NCI-H526 treated with DMSO at 0.1 percent for 48 hours (cell line): Measurements from ENCODE around the gene CLK3.
"Not testable (repeated sequence)": the region's sequence is repeated elsewhere in the genome, so short reads cannot be mapped to it uniquely, and the experiment has no call there.

ENCODE experiments used
- DNase-seq: peaks from one replicate; lab custom pipeline; 2025; lab: John Stamatoyannopoulos, UW

The CLK3 gene

DNA sequence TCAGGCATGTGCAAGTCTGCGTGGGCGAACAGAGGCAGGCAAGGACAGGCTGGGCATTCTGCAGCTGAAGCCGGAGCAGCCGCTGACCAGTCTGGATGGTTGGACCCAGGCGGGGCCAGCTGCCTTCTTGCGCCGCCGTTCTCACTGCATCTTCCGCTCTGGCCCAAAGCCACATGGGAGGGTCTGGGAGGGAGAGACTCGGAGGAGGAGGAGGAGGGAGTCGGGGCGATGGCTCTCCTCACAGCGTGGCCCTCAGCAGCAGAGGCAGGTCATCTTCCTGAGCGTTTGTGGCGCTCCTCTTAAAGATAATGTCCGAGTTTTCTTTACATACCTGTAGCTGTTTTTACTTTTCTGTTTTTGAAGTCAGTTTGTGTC is 5.9 kb downstream of the CLK3 start:
- DNase-seq, result no peak

DNA sequence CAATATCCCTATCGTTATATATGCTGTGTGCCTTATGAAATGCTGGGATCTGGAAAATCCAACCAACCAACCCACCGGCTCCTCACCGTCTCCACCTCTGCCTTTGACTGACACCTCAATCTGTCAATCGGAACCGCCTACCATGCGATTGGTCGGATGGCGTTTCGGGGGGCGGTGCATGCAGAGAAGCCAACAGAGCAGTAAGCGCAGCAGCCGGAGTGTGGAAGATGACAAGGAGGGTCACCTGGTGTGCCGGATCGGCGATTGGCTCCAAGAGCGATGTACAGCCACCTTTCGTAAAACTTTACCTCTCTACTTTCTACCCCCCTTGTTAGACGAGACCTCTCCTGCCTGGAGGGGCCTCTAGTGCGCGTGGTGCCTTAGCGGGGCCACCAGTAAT is 6.3 kb downstream of the CLK3 start:
- DNase-seq, result no peak

DNA sequence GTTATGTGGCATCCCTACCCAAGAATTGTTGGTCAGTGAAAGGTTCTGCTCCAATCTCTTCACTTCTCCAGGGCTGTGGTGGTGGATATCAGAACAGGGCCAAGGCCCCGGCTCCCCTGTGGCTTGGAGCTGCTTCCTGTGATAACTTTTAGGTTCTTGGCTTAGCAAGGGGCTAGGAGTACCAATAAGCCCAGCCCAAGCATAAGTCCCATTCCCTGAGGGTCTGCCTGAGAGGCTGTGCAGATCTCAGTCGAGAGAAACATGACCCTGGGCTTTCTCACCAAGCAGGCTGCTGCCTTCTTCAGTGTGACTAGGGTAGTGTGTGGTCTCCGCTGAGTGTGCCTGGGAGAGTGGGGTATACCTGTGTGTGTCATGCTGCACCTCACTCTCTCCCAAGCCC is 7.1 kb downstream of the CLK3 start:
- DNase-seq, result no peak

DNA sequence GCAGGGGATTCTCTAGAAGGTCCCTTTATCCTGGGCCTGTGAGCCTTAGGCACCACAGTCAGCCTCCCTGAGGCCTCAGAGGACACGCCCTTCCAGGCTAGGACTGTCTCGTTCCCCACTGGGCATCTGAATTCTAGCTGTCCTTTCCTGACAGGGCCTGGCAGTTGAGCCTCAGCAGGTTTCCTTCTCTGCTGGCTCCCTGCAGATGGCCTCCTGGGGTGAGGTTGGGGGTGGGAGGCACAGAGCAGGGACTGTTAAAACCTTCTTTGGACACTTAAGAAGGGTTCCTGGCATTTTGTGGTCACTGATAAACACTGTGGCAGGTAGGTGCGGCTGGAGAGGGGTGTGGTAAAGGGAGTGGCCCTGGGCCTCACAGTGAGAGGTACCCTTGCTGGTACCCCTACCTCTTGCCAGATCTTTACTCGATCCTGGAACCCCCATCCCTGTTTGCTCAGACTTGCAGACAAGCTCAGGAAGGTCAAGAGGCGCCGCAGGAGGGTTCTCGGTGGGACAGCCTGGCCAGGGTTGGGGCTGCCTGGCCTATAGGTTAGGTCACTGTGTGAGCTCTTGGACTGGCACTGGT is 8.5 kb downstream of the CLK3 start:
- no peak for DNase-seq

DNA sequence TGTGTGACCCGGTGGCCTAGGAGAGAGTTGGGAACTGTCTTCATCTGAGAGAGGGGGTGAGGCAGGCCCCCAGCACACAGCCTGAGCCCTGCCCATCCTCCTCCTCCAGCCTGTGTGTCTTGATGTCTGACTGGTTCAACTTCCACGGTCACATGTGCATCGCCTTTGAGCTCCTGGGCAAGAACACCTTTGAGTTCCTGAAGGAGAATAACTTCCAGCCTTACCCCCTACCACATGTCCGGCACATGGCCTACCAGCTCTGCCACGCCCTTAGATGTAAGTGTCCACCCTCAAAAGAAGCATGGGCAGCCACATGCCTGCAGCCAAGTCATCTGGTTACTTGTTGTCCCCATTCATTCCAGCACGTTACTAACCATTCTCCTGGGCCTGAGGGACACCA is 10.1 kb downstream of the CLK3 start:
- DNase-seq, result no peak

DNA sequence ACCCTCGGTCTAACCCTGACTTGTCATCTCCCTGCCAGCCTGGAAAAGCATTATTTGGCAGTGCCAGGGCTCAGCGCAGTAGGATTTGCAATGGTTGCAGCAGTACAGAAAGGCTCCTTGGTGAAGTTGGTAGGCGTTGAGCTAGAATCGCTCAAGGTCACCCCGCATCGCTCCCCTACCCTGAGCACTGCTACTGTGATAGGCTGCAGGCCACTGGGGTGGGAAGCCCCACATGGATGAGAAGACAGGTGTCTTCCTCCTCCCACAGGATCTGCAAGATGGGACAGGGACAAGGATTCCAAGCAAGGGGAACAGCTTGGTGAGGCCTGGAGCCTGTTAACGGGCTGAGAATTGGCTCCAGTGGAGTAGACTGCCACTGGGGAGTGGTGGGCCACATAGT is 10.7 kb downstream of the CLK3 start:
- DNase-seq, result no peak

DNA sequence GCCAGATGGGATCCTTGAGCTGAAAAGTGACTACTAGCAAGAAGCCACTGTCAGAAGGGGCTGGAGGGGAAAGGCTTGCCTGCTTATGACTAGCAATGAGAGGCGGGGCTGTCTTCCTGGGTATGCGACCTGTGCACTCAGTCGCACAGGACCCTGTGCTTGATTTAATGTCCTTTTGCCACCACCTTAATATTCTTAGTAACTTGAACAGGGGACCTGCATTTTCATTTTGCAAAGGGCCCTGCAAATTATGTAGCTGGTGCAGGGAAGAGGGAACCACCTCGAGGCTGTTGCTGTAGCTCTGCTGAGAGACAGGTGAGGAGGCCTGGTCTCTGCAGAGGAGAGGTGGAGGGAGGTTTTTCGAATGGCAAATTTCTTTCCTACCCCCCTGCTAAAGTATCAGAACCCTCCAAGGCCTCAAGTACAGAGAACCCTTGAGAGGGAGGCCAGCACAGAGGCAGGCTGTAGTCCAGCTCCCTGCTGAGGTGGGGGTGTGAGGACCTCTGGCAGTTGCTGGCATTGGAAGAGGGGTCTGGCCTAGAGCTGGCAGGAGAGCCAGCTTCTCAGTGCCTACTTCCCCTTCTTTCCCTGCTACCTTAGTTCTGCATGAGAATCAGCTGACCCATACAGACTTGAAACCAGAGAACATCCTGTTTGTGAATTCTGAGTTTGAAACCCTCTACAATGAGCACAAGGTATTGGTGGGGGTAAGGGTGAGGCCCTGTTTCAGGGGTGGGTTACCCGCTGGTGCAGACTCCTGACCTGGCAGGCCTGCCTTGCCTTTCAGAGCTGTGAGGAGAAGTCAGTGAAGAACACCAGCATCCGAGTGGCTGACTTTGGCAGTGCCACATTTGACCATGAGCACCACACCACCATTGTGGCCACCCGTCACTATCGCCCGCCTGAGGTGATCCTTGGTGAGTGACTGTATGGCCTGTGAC is 11.4 kb downstream of the CLK3 start:
- DNase-seq, result no peak

DNA sequence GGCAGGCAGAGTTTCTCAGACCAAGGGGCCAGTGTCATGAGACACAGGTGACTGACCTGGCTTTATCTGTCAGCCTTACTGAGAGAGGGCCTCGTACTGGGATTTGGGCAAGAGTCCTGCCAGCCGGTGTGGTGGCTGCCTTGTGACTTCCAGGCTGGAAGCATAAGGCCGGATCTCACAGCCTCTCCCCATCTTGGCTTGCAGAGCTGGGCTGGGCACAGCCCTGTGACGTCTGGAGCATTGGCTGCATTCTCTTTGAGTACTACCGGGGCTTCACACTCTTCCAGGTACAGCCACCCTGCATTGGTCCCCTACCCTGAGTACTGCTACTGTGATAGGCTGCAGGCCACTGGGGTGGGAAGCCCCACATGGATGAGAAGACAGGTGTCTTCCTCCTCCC is 12.1 kb downstream of the CLK3 start:
- DNase-seq, result no peak

DNA sequence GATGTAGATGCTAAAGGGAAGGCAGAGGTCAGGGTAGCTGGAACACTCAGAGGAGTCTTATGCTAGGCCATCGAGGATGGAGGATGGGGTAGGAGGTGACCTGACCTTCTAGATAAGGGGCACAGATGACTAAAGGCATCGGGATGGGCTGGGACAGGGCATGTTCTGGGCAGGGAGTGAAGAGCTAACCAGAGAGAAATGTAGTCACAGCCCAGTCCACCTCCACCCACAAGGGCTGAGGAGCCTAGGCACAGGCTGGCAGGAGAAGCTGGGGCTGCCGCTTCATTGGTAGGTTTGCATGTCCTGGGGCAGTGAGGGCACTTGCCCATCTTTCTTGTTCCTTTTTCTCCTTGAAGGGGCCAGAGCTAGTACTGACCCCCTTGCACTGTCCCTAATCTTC is 12.6 kb downstream of the CLK3 start:
- DNase-seq, result no peak

DNA sequence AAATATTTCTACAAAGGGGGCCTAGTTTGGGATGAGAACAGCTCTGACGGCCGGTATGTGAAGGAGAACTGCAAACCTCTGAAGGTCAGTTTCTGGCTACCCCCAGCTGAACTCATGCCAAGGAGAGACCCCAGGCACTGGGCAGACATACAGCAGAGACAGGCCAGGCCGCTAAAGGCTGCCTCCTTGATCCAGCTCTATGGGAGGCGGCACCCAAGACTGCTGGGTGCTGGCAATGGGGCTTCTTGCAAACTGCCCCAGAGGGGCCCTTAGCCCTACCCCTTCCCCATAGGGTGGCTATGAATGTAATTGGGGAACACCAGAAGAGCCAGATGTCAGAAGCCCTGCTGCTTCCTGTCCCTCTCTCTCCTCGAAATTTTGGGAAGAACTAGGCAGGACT is 13.3 kb downstream of the CLK3 start:
- DNase-seq, result no peak

DNA sequence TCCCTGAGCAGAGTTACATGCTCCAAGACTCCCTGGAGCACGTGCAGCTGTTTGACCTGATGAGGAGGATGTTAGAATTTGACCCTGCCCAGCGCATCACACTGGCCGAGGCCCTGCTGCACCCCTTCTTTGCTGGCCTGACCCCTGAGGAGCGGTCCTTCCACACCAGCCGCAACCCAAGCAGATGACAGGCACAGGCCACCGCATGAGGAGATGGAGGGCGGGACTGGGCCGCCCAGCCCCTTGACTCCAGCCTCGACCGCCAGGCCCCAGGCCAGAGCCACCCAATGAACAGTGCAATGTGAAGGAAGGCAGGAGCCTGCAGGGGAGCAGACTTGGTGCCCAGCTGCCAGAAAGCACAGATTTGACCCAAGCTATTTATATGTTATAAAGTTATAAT is 14.1 kb downstream of the CLK3 start:
- DNase-seq, result not testable (repeated sequence)

DNA sequence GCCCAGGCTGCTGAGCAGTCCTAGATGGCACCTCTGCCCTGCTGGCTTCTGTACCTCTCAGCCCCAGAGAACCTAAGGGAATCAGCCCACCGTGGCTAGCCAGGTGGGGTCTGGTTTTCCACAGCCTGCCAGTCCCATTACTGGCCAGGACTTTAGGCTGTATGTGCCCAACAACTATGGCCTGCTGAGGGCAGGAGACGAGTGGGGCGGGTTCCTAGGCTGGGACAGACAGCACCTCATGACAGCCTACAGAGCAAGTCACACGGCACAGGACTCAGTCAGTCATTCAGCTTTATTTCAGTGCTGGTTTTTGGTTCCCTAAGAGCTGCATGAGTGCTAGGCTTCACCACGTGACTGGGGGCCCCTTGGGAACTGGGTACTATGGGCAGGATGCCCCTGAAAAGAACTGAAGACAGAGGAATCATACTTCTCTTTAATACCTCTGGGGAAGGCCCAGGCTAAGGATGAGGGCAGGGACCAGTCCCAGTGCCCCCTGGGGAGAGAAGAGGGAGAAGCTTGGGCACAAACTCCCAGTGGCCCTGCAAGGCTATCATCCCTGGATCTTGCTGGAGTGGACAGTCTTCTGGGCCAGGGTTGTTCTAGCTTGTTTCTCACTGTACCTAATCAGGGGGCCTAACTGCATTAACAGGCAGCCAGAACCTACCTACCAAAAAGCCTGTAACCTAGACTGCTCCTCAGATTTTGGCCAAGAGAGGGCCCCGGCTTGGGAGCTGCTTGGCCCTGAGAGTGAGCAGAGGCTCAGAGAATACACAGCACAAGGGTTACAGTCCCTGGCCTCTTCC is 14.8 kb downstream of the CLK3 start:
- DNase-seq, result no peak

DNA sequence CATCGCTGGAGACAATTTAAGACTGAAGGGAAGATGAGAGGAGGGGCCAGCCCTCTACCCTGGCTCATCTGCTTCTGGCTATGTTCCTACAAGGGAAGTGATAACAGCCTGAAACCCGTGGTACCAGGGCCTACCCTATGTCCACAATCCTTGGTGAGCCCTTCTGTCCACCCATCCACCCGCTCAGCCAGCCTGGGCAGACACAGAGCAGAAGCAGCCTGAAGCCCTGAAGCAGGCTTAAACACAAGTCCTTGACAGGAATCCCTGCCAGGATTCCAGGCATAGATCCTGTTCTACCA is 15.4 kb downstream of the CLK3 start:
- DNase-seq, result no peak

DNA sequence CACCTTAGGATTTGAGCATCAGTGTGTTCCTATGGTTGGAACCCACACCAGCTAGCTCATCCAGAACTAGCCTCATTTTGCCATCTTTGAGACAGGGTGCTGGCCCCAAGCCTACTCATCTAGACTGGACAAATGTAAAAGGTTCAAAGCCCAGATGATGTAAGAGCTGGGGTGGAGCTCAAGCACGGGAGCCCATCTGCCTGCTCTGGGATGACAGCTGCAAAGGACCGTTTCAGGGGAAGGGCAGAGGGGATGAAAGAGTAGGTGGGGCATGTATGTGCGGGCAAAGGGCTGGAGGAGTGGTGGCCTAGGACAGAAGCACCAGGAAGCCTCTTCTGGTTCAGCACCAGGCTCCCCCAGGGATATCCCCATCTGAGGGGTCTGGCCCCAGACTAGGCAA is 15.8 kb downstream of the CLK3 start:
- DNase-seq, result no peak

DNA sequence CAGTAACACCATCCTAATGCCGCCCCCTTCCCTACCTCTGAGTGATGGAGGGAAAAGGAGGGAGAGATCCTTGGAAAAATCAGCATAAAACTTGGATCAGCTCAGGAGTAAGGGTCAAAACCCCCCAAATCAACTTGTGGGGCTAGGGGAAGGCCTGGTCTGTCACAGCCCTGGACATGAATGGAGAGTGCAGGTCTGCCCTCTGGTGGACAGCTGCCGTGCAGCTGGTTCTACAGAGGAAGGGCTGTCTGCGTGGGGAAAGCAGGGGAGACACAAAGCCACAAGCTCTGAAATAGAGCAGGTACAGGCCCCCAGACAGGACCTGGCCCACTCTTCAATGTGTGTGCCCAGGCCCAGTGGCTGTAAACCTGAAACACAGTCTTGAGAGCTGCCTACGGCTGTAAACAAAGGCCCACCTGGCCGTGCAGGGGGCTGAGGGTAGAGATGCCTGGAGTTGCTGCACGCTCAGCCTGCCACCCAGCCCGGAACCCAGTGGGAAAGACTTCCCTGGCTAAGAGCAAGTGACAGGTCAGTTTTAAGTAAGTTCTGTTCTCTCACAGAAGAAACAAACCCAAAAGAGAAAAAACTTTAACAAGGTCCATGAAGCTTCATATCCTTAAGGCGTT is 16.4 kb downstream of the CLK3 start:
- DNase-seq, result no peak

DNA sequence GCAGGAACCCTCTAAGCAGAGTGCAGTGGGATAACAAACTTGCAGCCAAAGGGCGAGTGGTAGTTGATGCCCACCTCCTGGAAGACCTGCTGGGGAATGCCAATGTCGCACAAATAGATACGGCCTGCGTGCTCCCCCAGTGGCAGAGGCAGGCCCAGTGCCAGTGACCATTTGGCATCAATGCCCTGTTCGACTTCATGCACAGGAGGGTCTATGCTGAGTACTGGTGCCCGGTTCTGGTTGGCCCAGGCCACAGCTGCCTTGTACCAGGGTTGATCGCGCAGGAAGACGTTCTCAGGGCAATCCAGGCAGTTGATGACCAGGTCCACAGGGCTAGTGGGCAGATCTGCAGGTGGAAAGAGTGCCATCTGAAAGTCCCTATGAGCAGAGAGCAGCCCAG is 17.0 kb downstream of the CLK3 start:
- DNase-seq, result no peak

DNA sequence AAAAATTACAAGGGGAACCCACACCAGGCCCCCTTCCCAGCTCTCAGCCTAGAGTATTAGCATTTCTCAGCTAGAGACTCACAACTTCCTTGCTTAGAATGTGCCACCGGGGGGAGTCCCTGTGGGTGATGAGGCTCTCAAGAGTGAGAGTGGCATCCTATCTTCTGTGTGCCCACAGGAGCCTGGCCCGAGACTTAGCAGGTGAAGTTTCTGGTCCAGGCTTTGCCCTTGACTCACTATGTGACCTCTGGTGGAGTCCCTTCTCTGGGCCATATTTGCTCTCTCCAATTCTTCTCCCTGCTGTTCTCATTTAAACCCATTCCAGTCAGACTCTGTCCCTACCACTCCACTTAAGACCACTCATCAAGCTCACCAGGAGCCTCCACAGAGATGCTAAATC is 18.1 kb downstream of the CLK3 start:
- no peak for DNase-seq

DNA sequence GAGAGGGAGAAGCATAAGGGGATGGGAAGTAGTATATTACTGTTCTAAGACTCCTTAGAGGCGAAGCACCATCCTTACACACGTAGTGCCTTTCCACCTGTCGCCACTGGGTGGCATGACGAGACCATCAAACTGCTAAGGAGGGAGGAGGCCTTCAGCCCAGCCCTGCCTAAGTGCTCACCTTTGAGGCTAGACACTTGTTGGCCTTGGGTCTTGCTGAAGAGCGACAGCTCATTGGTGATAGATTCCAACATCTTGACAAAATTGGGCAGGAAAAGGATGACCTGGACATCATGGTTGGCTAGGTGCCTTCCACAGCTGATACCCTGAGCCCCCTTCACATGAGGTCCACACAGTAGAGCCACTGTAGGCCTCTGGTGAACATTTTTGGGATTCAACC is 19.6 kb downstream of the CLK3 start:
- DNase-seq, result no peak

DNA sequence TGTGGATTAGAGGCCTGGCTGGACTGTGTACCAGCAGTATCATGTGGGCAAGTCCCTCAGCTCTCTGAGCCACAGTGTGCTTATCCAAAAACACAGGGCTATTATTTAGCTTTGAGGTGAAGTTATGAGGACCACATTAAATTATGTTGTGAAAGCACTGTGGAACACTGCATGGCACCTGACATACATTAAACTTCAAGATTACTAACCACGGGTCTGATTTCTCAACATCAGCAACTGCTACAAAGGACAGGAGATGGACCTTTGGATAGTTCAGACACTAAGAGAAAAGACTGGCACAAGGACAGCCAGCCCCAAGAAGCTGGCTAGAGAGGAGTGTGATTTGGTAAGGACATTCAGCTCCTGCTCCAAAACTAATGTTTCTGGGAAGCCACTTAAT is 21.3 kb downstream of the CLK3 start:
- DNase-seq, result no peak

DNA sequence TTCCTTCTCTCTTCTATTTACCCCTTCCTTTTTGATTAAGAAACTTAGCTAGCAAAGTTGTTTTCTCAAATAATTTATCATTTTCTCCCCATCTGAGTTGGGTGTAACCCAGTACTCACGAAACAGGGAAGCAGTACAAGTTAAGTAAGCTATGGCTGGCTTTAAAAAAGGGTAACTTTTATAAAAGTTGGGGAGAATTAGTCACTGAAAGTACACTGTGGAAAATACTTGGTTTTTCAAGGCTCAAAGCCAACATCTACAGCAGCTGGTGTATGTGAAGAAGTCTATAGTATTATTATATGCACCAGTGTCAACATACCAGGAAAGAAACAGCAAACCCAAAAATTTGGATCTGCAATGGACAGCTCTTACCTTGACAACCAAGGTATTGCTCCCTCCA is 25.5 kb downstream of the CLK3 start:
- no peak for DNase-seq

DNA sequence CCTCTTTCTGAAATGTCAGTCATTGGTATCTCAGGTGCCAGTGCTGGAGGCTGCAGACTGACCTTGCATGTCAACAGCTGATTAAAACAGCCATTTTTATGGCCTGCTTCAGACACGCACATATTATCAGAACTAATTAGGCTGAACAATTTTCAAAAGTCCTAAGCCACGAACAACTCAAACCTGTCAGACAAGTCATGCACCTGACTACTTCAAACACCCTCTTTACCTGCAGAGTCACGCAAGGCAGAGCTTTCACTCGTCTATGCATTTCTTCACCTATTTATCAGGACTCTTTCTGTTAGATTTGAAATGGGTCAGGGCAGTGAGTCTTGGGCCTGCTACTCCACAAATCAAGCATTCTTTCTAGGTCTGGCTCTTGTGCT is 26.7 kb downstream of the CLK3 start:
- DNase-seq, result peak; percentile 71

DNA sequence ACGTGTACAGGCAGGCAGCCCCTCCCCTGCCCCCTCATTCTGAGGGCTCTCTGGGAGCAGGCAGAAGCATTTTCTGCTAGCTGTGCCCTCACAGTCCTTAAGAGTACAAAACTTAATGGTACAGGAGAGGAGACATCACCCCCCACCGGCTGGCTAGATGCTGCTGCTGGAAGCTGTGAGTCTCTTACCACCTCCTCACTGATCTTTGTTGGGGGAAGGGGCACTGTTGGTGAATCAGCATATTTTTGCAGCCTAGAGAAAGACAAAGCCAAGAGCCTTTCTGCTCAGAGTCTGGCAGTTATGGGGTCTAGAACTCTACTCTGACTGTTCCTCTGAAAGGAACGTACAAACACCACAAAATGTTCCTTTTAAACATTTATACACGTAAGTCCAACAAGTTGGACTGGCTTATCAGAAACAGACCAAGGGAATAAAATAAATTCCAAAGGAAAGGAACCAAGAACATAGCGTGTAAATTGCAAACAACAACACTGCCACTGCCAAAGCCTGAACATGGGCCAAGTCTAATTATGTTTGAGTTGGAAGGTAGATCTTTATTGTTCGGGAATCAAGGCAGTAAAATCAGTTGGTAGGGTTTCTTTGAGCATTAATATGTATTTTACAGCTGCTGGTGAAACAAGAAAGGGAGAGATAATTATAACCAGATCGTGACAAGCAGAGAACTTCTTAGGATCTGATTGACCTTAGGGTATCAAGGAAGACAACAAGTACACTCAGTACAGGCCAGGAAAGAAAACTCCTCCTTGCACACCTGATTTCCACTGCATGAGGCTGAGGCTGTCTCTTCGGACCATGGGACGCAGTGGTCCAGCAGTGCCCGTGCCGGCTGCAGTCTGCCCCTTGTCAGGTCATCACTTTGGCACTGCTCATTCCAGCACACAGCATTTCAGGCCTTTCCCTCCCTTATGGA is 27.4 kb downstream of the CLK3 start:
- DNase-seq, result no peak
